H9 (cell line): ENCODE data around the gene CEP250. TPM values are rescaled to one million over a fixed set of nuclear protein-coding genes. Genes with fewer than 3 reads are reported as not detected.

ENCODE experiments used
- DNase-seq: peaks from one replicate; pipeline ENCODE4 v3.0.0-alpha.2; 2017
- H2AFZ ChIP-seq: one replicate; pipeline ENCODE4 v1.6.1; 2013; ENCODE audit warnings: mild to moderate bottlenecking, low read length, control low read depth, moderate library complexity
- H2AK5ac ChIP-seq: 2 replicates; pipeline ENCODE4 v1.6.1; 2013; ENCODE audit warnings: low read length, control low read depth, mixed read lengths; ENCODE audit not compliant: insufficient read length
- H2BK120ac ChIP-seq: one replicate; pipeline ENCODE4 v1.6.1; 2013; ENCODE audit warnings: low read depth, mild to moderate bottlenecking, low read length, control low read depth, inconsistent platforms; ENCODE audit not compliant: poor library complexity, severe bottlenecking
- H2BK12ac ChIP-seq: 2 replicates; pipeline ENCODE4 v1.6.1; 2013; ENCODE audit warnings: low read length, control low read depth, mixed read lengths, low read depth; ENCODE audit not compliant: insufficient read length
- H2BK15ac ChIP-seq: 2 replicates; pipeline ENCODE4 v1.6.1; 2013; ENCODE audit warnings: low read depth, low read length, control low read depth
- H2BK20ac ChIP-seq: one replicate; pipeline ENCODE4 v1.6.1; 2013; ENCODE audit warnings: low read depth, mild to moderate bottlenecking, low read length, control low read depth, inconsistent platforms; ENCODE audit not compliant: poor library complexity, severe bottlenecking
- H2BK5ac ChIP-seq: 2 replicates; pipeline ENCODE4 v1.6.1; 2013; ENCODE audit warnings: low read length, control low read depth, mixed read lengths; ENCODE audit not compliant: insufficient read length
- H3K14ac ChIP-seq: 2 replicates; pipeline ENCODE4 v1.6.1; 2013; ENCODE audit warnings: low read length, control low read depth; ENCODE audit not compliant: insufficient read depth
- H3K18ac ChIP-seq: 2 replicates; pipeline ENCODE4 v1.6.1; 2013; ENCODE audit warnings: low read depth, mild to moderate bottlenecking, mixed read lengths, low read length, control low read depth; ENCODE audit not compliant: insufficient read length
- H3K23ac ChIP-seq: 2 replicates; pipeline ENCODE4 v1.6.1; 2013; ENCODE audit warnings: low read length, control low read depth, mixed read lengths, low read depth; ENCODE audit not compliant: insufficient read length
- H3K23me2 ChIP-seq: 2 replicates; pipeline ENCODE4 v1.6.1; 2013; ENCODE audit warnings: low read depth, mild to moderate bottlenecking, mixed read lengths, low read length, control low read depth; ENCODE audit not compliant: insufficient read length, poor library complexity, severe bottlenecking
- H3K27ac ChIP-seq: 2 replicates; pipeline ENCODE4 v1.5.1; 2013; ENCODE audit warnings: low read length, control low read depth, mixed read lengths, low read depth; ENCODE audit not compliant: insufficient read length
- H3K27me3 ChIP-seq: 2 replicates; pipeline ENCODE4 v1.6.1; 2013; ENCODE audit warnings: low read length, control low read depth, inconsistent platforms; ENCODE audit not compliant: insufficient read depth
- H3K4ac ChIP-seq: 2 replicates; pipeline ENCODE4 v1.6.1; 2013; ENCODE audit warnings: low read depth, mild to moderate bottlenecking, control low read depth, inconsistent platforms, low read length, moderate library complexity
- H3K4me1 ChIP-seq: 2 replicates; pipeline ENCODE4 v1.6.1; 2013; ENCODE audit warnings: low read length, control low read depth, inconsistent platforms; ENCODE audit not compliant: insufficient read depth
- H3K4me2 ChIP-seq: 2 replicates; pipeline ENCODE4 v1.6.1; 2013; ENCODE audit warnings: low read length, control low read depth, mixed read lengths; ENCODE audit not compliant: insufficient read length, insufficient read depth
- H3K56ac ChIP-seq: 2 replicates; pipeline ENCODE4 v1.6.1; 2013; ENCODE audit warnings: low read depth, mild to moderate bottlenecking, mixed read lengths, low read length, control low read depth; ENCODE audit not compliant: insufficient read length
- H3K79me1 ChIP-seq: 2 replicates; pipeline ENCODE4 v1.6.1; 2013; ENCODE audit warnings: low read depth, mild to moderate bottlenecking, moderate library complexity, low read length, control low read depth, inconsistent platforms; ENCODE audit not compliant: insufficient read depth, poor library complexity, severe bottlenecking
- H3K79me2 ChIP-seq: 2 replicates; pipeline ENCODE4 v1.6.1; 2013; ENCODE audit warnings: low read length, control low read depth, inconsistent platforms; ENCODE audit not compliant: insufficient read depth
- H3K9ac ChIP-seq: 2 replicates; pipeline ENCODE4 v1.6.1; 2013; ENCODE audit warnings: low read length, control low read depth, mixed read lengths; ENCODE audit not compliant: insufficient read length; ENCODE audit errors: extremely low read depth
- H3K9me3 ChIP-seq: one replicate; pipeline ENCODE4 v1.6.1; 2013; ENCODE audit warnings: low read depth, low read length, inconsistent platforms; ENCODE audit not compliant: control insufficient read depth
- H3T11ph ChIP-seq: one replicate; pipeline ENCODE4 v1.6.1; 2013; ENCODE audit warnings: mild to moderate bottlenecking, low read length, control low read depth, inconsistent platforms
- H4K20me1 ChIP-seq: one replicate; pipeline ENCODE4 v1.6.1; 2013; ENCODE audit not compliant: control insufficient read depth, insufficient read length, insufficient read depth
- H4K5ac ChIP-seq: 2 replicates; pipeline ENCODE4 v1.6.1; 2013; ENCODE audit warnings: low read depth, mild to moderate bottlenecking, mixed read lengths, low read length, control low read depth; ENCODE audit not compliant: insufficient read length
- H4K8ac ChIP-seq: replicated peaks from 2 replicates; pipeline ENCODE4 v1.6.1; 2013; ENCODE audit warnings: low read length, control low read depth, mixed read lengths, low read depth; ENCODE audit not compliant: insufficient read length
- H4K91ac ChIP-seq: 2 replicates; pipeline ENCODE4 v1.6.1; 2013; ENCODE audit warnings: low read depth, mild to moderate bottlenecking, moderate library complexity, mixed read lengths, low read length, control low read depth; ENCODE audit not compliant: insufficient read length
- H3K27ac Mint-ChIP-seq, 3 experiments: 2 replicates in 2 of 3; 3 replicates in 1 of 3; pipeline ENCODE4 v1.8.0; 2020 to 2021; ENCODE audit warnings: mixed read lengths in 3 of 3, mild to moderate bottlenecking in 1 of 3, moderate library complexity in 1 of 3
- H3K27me3 Mint-ChIP-seq: 2 replicates; pipeline ENCODE4 v1.8.0; 2021; ENCODE audit warnings: low read depth, mild to moderate bottlenecking, moderate library complexity, mixed read lengths
- H3K36me3 Mint-ChIP-seq, 3 experiments: 2 replicates in 2 of 3; 3 replicates in 1 of 3; pipeline ENCODE4 v1.8.0; 2020 to 2021; ENCODE audit warnings: low read depth in 3 of 3, mixed read lengths in 3 of 3; ENCODE audit not compliant: insufficient read depth in 1 of 3
- H3K4me1 Mint-ChIP-seq, 2 experiments: 2 replicates each; pipeline ENCODE4 v1.8.0; 2020; ENCODE audit warnings: mixed read lengths in 2 of 2
- H3K4me3 Mint-ChIP-seq, 2 experiments: 2 replicates in 1 of 2; 3 replicates in 1 of 2; pipeline ENCODE4 v1.8.0; 2020 to 2021; ENCODE audit warnings: mild to moderate bottlenecking in 2 of 2, mixed read lengths in 2 of 2, moderate library complexity in 1 of 2
- H3K9me3 Mint-ChIP-seq, 2 experiments: 2 replicates in 1 of 2; 3 replicates in 1 of 2; pipeline ENCODE4 v1.8.0; 2020; ENCODE audit warnings: mild to moderate bottlenecking in 2 of 2, mixed read lengths in 2 of 2, moderate library complexity in 1 of 2
- CTCF ChIP-seq: fragments of 200-600 bp; sonication (generic); conservative IDR thresholded peaks from 3 replicates; pipeline ENCODE4 v1.8.0; 2021; ENCODE audit warnings: antibody characterized with exemption, mild to moderate bottlenecking
- WGBS: extraction: QIAGEN DNeasy Blood & Tissue Kit; methylation state at CpG from one replicate; pipeline ENCODE4 v1.1.7; 2013; ENCODE audit warnings: missing lambda C conversion rate, low lambda C conversion rate, mixed read lengths; ENCODE audit not compliant: insufficient read length; ENCODE audit errors: extremely low coverage; 5-methylcytosine and 5-hydroxymethylcytosine counted together
- total RNA-seq: library from RNA; stranded (reverse); gene quantifications from 2 replicates; pipeline ENCODE4 v1.2.1, GENCODE V29; 2021

CEP250 gene
- total RNA-seq, 1 experiment from 2014 or later = 29.8 TPM

GRCh38 chr20:35497320-35497719 lies 41.9 kb downstream of the CEP250 start:
- Histone ChIP-seq H3K56ac (no peak overlapping the region), H2AK5ac (no peak overlapping the region), H3K4me1 (no peaks in the 10 kb centered on the region), H3K4ac (no peak overlapping the region), H3K4me2 (no peak overlapping the region), H2BK15ac (no peak overlapping the region), H3K27me3 (no peaks in the 10 kb centered on the region), H4K20me1 (no peaks in the 10 kb centered on the region), H3K79me2 (no peaks in the 10 kb centered on the region), H2BK5ac (no peak overlapping the region), H4K8ac (no peak overlapping the region), H3K27ac (no peak overlapping the region), H3K18ac (no peak overlapping the region), H3K14ac (no peak overlapping the region; the same call in 1 of the 2 replicates), H4K5ac (no peak overlapping the region), H3K23me2 (no peaks in the 10 kb centered on the region), H3T11ph (no peak overlapping the region), H2BK12ac (no peak overlapping the region), H3K9me3 (no peaks in the 10 kb centered on the region), H2BK20ac (no peak overlapping the region), H4K91ac (no peak overlapping the region), H2AFZ (no peak overlapping the region), H3K23ac (no peak overlapping the region), H3K79me1 (no peaks in the 10 kb centered on the region), H3K9ac (no peak overlapping the region), H2BK120ac (no peak overlapping the region)
- Mint-ChIP-seq H3K4me3 (no peak overlapping the region), H3K4me1 (no peaks in the 10 kb centered on the region), H3K27ac (no peak overlapping the region; a peak in 1 of 7 replicates), H3K36me3 (peaks cover 34 to 87% (median 86%) of the 10 kb centered on the region in 3 experiments), H3K27me3 (no peaks in the 10 kb centered on the region), H3K9me3 (no peaks in the 10 kb centered on the region)
- DNase-seq = no peak
- no CpG with 5 or more reads among the region's 5 CpGs for WGBS
- no peak for TF ChIP-seq CTCF
